IPS-15b (cell line): ENCODE results near the gene PCDHGA11.
"Not testable (repeated sequence)": the region's sequence is repeated elsewhere in the genome, so short reads cannot be mapped to it uniquely, and the experiment has no call there.

Experiments
- H3K27me3 ChIP-seq: one replicate; pipeline ENCODE4 v1.6.1; 2013; ENCODE audit warnings: low read length; ENCODE audit not compliant: control insufficient read depth, insufficient read depth
- H3K36me3 ChIP-seq: one replicate; pipeline ENCODE4 v1.6.1; 2013; ENCODE audit warnings: low read length; ENCODE audit not compliant: control insufficient read depth, insufficient read depth
- H3K4me1 ChIP-seq: one replicate; pipeline ENCODE4 v1.6.1; 2013; ENCODE audit warnings: mild to moderate bottlenecking, low read length; ENCODE audit not compliant: control insufficient read depth, insufficient read depth
- H3K4me3 ChIP-seq: one replicate; pipeline ENCODE4 v1.5.1; 2013; ENCODE audit warnings: low read depth, low read length
- H3K9ac ChIP-seq: one replicate; pipeline ENCODE4 v1.6.1; 2013; ENCODE audit warnings: low read depth, mild to moderate bottlenecking, low read length
- H3K9me3 ChIP-seq: one replicate; pipeline ENCODE4 v1.6.1; 2013; ENCODE audit warnings: mild to moderate bottlenecking, low read length; ENCODE audit not compliant: control insufficient read depth, insufficient read depth

Gene PCDHGA11

GRCh38 chr5:141388661-141389060 is 32.2 kb upstream of the PCDHGA11 start:
- Histone ChIP-seq H3K4me1 (no peaks in the 10 kb centered on the region), H3K4me3 (peak overlapping the region; percentile 28), H3K9me3 (peaks cover 11% of the 10 kb centered on the region)

GRCh38 chr5:141389153-141390042 is 31.5 kb upstream of the PCDHGA11 start:
- H3K36me3 ChIP-seq, result peaks cover 4% of the 10 kb centered on the region
- no peaks in the 10 kb centered on the region for H3K4me1 ChIP-seq
- H3K27me3 ChIP-seq, result peaks cover 9% of the 10 kb centered on the region
- H3K9me3 ChIP-seq, result peaks cover 11% of the 10 kb centered on the region
- no peak overlapping the region for H3K4me3 ChIP-seq
- no peak overlapping the region for H3K9ac ChIP-seq

More at GRCh38 chr5:141388661-141389060, 32.2 kb upstream of the PCDHGA11 start:
- peaks cover 4% of the 10 kb centered on the region for H3K36me3 ChIP-seq
- peaks cover 13% of the 10 kb centered on the region for H3K27me3 ChIP-seq
- H3K9ac ChIP-seq, result no peak overlapping the region

GRCh38 chr5:141392429-141393198 is 28.2 kb upstream of the PCDHGA11 start, which contains the start of gene PCDHGA8:
PCDHGA8 (plus strand) TSS chr5:141392633; CDS start chr5:141392814, 181 bp downstream.
- H3K4me3 ChIP-seq, result no peak within 1 kb of the TSS
- H3K27me3 ChIP-seq, result peaks cover 9% of the 10 kb centered on the region
- peaks cover 11% of the 10 kb centered on the region for H3K9me3 ChIP-seq
- no peak within 1 kb of the TSS for H3K9ac ChIP-seq
- peaks cover 4% of the 10 kb centered on the region for H3K36me3 ChIP-seq
- H3K4me1 ChIP-seq, result no peaks in the 10 kb centered on the region

GRCh38 chr5:141393267-141393666 is 27.6 kb upstream of the PCDHGA11 start:
- no peaks in the 10 kb centered on the region for H3K4me1 ChIP-seq
- H3K36me3 ChIP-seq, result peaks cover 4% of the 10 kb centered on the region
- H3K9me3 ChIP-seq, result peaks cover 11% of the 10 kb centered on the region
- peaks cover 7% of the 10 kb centered on the region for H3K27me3 ChIP-seq
- no peak overlapping the region for H3K4me3 ChIP-seq
- no peak overlapping the region for H3K9ac ChIP-seq

GRCh38 chr5:141394401-141395187 is 26.3 kb upstream of the PCDHGA11 start:
- not testable (repeated sequence) for H3K9ac ChIP-seq, H3K27me3 ChIP-seq, H3K9me3 ChIP-seq, H3K4me1 ChIP-seq, H3K36me3 ChIP-seq, H3K4me3 ChIP-seq

GRCh38 chr5:141397756-141398551 is 22.9 kb upstream of the PCDHGA11 start, which contains the start of gene PCDHGB5:
PCDHGB5 (plus strand) TSS chr5:141397947; CDS start chr5:141398128, 181 bp downstream.
- not testable (repeated sequence) for H3K4me1 ChIP-seq, H3K9me3 ChIP-seq, H3K27me3 ChIP-seq, H3K36me3 ChIP-seq
- H3K9ac ChIP-seq, result peak within 1 kb of the TSS; percentile 24
- peak within 1 kb of the TSS; percentile 30 for H3K4me3 ChIP-seq

GRCh38 chr5:141398608-141399007 is 22.2 kb upstream of the PCDHGA11 start:
- H3K9me3 ChIP-seq, result peaks cover 4% of the 10 kb centered on the region
- no peaks in the 10 kb centered on the region for H3K27me3 ChIP-seq
- H3K4me3 ChIP-seq, result no peak overlapping the region
- H3K4me1 ChIP-seq, result no peaks in the 10 kb centered on the region
- no peaks in the 10 kb centered on the region for H3K36me3 ChIP-seq
- H3K9ac ChIP-seq, result no peak overlapping the region

- peaks cover 4% of the 10 kb centered on the region for H3K9me3 ChIP-seq
- no peaks in the 10 kb centered on the region for H3K36me3 ChIP-seq
- H3K4me1 ChIP-seq, result no peaks in the 10 kb centered on the region
- no peak overlapping the region for H3K4me3 ChIP-seq
- no peaks in the 10 kb centered on the region for H3K27me3 ChIP-seq
- H3K9ac ChIP-seq, result no peak overlapping the region
Measured at GRCh38 chr5:141399555-141400258, 21.1 kb upstream of the PCDHGA11 start.

GRCh38 chr5:141402553-141403243 is 18.2 kb upstream of the PCDHGA11 start, which contains the start of gene PCDHGA9:
PCDHGA9 (plus strand) TSS chr5:141402778; CDS start chr5:141402953, 175 bp downstream.
- Histone ChIP-seq H3K9ac (no peak within 1 kb of the TSS), H3K27me3 (no peaks in the 10 kb centered on the region), H3K4me3 (no peak within 1 kb of the TSS), H3K4me1 (no peaks in the 10 kb centered on the region), H3K36me3 (no peaks in the 10 kb centered on the region), H3K9me3 (peaks cover 4% of the 10 kb centered on the region)

GRCh38 chr5:141403387-141403786 is 17.5 kb upstream of the PCDHGA11 start:
- no peaks in the 10 kb centered on the region for H3K4me1 ChIP-seq
- H3K4me3 ChIP-seq, result no peak overlapping the region
- H3K9me3 ChIP-seq, result peaks cover 4% of the 10 kb centered on the region
- no peak overlapping the region for H3K9ac ChIP-seq
- H3K27me3 ChIP-seq, result peaks cover 1% of the 10 kb centered on the region
- H3K36me3 ChIP-seq, result no peaks in the 10 kb centered on the region
